Head of caudate nucleus (tissue), 42 donors: ENCODE data around the gene AGAP1.

Experiments used
- DNase-seq, 42 donors: peaks; one replicate each; pipeline versions ENCODE4 v3.0.0 to v3.0.0-alpha.2; 2020 to 2021; ENCODE audit warnings: mixed read lengths in 7 of 42
- intact Hi-C: fragments of 100-400 bp; cut with DNase I; formaldehyde crosslinking; loops from one replicate; pipeline ENCODE4 v1.15.0; 2022

Gene AGAP1

GRCh38 chr2:235949567-235950472, 456.0 kb downstream of the AGAP1 start:
- DNase-seq: peak in 6 of 42 donors; percentile 21 to 40 (median 33)
- intact Hi-C loops: no loop called here

DNA sequence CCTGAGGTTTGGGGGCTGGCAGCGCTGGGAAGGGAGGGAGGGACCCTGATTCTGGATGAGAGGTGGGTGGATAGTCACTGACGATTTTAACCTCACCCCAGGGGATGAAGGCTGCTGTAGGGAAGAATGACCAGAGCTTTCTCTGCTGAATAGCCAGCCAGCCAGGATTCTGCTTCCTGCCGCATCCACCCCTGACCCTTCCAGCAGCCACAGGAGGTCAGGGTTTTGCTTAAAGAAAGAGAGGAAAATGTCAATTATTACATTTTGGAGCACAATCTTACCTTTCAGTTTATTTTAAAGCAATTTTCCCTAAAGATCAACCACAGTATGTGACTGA, 456.6 kb downstream of the AGAP1 start:
- intact Hi-C loops: no loop called here
- DNase-seq: no peak

- intact Hi-C loops: no loop called here
Observed at GRCh38 chr2:235951493-235951892, 457.6 kb downstream of the AGAP1 start.

DNA sequence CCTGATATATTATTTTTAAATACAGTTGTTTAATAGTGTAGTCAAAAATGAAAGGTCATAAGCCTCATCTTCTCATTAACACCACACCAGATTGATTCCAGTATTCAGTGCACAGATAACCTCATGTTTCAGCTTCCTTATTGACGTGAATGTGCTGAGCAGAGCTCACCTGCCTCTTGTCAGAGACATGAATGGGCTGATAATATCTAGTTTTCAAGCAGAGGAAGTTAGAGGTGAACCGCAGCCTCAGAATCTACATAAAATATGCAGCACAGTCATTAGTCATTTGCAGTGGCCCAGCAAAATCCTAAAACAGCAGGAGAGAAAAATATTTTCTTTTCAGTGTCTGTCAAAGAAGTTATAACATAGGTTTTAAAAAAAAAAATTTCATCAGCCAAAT, 458.1 kb downstream of the AGAP1 start:
- intact Hi-C loops: no loop called here
- no peak for DNase-seq

More at GRCh38 chr2:235951493-235951892, 457.6 kb downstream of the AGAP1 start:
- no peak for DNase-seq

DNA sequence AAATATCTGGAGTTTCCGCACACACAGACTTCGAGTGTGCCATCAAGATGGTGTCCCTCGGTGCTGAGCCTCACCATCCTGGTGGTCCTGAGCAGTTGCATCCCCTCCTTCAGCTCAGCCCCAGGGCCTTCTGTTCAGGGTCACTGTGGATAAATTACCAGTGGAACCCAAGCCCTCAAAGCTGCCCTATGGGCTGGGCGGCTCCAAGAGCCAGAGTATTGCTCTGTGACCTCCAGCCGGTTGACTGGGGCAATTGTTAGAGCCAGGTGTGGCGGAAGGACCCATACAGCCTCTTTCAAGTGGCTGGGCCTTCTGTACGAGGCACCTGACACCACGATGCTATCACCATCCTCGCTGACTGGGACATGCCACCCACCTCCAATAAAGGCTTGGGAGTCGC, 458.9 kb downstream of the AGAP1 start:
- intact Hi-C loops: no loop called here
- no peak for DNase-seq

GRCh38 chr2:235954281-235954680, 460.4 kb downstream of the AGAP1 start:
- intact Hi-C loops: no loop called here
- no peak for DNase-seq

GRCh38 chr2:235954888-235955480, 461.1 kb downstream of the AGAP1 start:
- no peak for DNase-seq
- intact Hi-C loops: no loop called here

DNA sequence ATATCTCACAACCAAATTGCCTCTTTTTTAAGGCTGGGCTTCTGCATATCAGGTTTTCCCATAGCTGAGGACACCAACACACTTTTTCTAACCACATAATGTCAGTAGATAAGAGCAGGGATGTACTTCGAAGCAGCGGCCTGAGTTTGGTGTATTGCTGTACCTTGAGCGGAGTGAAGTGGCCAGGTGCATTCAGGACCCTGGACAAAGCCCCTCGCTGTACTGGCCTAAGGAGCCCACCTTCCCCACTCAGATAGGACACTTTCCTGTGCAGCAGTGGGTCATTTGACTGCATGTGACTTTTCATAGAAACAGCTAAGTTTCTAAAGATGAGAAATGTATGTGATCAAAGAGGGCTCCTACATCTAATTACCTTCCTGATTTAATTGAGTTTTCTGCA, 461.8 kb downstream of the AGAP1 start:
- intact Hi-C loops: no loop called here
- DNase-seq: no peak

GRCh38 chr2:235956281-235956970, 462.6 kb downstream of the AGAP1 start:
- peak in 8 of 42 donors; percentile 8 to 56 (median 26) for DNase-seq
- intact Hi-C loops: no loop called here

GRCh38 chr2:235957251-235957650, 463.4 kb downstream of the AGAP1 start:
- intact Hi-C loops: no loop called here
- no peak for DNase-seq

- intact Hi-C loops: no loop called here
- no peak for DNase-seq
Observed at GRCh38 chr2:235958221-235958930, 464.5 kb downstream of the AGAP1 start.

DNA sequence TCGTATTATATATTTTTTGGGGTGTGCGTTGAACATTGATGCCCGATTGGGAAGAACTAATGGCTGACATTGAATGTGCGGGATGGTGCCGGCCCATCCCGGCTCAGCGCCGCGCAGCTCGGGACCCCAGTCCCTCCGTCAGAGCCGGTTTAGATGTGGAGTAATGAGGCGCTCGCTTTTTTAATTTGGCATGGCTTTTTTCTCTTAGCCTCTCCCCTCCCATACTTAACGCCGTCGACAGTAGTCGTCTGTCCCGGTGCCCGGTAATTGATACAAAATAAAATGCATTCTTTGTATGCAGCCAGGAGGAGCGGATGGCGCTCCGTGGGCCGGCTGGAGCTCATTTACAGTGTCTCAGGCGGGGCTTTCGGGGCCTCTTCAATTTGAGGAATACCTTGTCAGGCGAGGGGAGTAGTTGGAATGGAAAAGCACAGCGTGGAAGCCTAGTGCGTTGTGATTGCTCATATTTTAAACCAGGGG, 465.1 kb downstream of the AGAP1 start:
- DNase-seq: no peak
- intact Hi-C loops: no loop called here

GRCh38 chr2:235960011-235960715, 466.3 kb downstream of the AGAP1 start:
- intact Hi-C loops: no loop called here
- no peak for DNase-seq

- no peak for DNase-seq
Observed at GRCh38 chr2:235960716-235961640, 467.1 kb downstream of the AGAP1 start.

GRCh38 chr2:235961711-235962110, 467.9 kb downstream of the AGAP1 start:
- intact Hi-C loops: no loop called here

More at GRCh38 chr2:235960716-235961640, 467.1 kb downstream of the AGAP1 start:
- intact Hi-C loops: no loop called here

DNA sequence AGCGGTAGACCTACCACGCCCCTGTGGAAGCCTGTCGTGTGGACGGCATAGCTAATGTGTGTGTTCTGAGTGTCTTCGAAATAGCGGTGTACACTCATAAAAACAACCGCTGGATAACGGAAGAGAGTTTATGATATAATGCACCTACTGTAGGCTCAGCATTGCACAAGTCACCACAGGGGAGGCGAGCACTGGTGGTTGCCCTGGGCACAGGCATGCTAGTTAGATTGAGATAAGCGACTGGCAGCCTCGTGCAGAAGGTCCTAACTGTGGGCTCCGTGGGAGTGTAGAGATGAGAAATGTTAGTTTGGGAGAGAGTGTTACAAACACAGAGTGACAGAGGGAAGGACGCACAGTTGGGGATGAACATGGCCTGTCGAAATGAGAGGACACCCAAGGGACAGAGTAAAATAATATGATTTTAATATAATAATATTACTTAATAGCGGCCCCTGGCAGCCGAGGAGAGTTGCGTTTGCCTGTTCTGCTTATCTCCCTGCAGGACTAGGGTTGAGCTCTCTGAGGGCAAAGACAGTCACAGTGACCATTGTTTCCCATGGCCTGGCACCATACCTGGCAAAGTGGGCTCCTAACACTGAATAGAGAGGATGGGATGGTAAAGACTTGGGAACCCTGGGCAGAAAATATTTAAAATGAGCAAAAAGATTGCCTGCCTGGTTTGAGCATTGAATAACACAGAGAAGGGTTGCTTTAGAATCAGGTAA, 470.2 kb downstream of the AGAP1 start:
- intact Hi-C loops: no loop called here

More at GRCh38 chr2:235961711-235962110, 467.9 kb downstream of the AGAP1 start:
- DNase-seq: peak in 2 of 42 donors; percentile 3 to 23

More for the DNA sequence above, 470.2 kb downstream of the AGAP1 start:
- peak in 2 of 42 donors; percentile 8 to 13 for DNase-seq
